22Rv1 (cell line): ENCODE results near the gene SERINC1.

ENCODE experiments used
- ZFX ChIP-seq: fragments of 450-650 bp; IDR thresholded peaks from 2 replicates; pipeline ENCODE4 v1.6.1; 2017; ENCODE audit warnings: antibody characterized with exemption, borderline replicate concordance
- TF ChIP-seq, protein P1 (sequence below): fragments of 450-650 bp; IDR thresholded peaks from 2 replicates; pipeline ENCODE4 v1.5.1; 2017; ENCODE audit warnings: mild to moderate bottlenecking

DNA sequence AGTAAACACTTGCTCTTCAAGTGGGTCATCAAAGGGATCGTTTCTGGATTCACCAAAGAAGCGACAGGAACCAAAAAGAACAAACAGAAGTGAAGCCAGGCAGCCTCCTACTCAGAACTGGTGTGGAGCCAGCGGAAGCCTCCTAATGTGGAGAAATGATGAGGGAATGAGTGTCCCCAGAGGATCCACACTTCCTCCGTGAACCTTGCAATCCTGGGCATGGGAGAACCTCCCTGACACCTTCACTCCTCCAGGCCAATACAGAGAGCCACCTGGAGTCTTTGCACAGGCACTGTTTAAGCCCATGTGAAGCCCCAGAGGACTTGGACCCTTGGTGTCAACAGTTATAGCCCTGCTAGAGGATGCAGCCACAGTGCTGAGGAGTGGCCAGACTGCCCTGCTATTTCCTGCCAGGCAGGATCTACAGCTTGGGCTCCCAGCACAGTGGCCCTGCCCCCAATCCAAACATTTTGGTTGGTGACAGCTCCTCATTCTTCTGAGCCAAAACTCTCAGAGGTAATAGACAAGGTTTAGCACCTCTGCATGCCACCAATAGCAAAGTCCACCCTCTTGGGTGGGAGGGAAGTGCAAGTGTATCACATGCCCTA, 23.2 kb upstream of the SERINC1 start:
- TF ChIP-seq, protein P1, sequence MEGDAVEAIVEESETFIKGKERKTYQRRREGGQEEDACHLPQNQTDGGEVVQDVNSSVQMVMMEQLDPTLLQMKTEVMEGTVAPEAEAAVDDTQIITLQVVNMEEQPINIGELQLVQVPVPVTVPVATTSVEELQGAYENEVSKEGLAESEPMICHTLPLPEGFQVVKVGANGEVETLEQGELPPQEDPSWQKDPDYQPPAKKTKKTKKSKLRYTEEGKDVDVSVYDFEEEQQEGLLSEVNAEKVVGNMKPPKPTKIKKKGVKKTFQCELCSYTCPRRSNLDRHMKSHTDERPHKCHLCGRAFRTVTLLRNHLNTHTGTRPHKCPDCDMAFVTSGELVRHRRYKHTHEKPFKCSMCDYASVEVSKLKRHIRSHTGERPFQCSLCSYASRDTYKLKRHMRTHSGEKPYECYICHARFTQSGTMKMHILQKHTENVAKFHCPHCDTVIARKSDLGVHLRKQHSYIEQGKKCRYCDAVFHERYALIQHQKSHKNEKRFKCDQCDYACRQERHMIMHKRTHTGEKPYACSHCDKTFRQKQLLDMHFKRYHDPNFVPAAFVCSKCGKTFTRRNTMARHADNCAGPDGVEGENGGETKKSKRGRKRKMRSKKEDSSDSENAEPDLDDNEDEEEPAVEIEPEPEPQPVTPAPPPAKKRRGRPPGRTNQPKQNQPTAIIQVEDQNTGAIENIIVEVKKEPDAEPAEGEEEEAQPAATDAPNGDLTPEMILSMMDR, result no peak
- TF ChIP-seq ZFX, result no peak
